H9 (cell line): ENCODE data around the gene LSS. TPM values are rescaled to one million over a fixed set of nuclear protein-coding genes. Genes with fewer than 3 reads are reported as not detected.

ENCODE experiments used
- DNase-seq: peaks from one replicate; pipeline ENCODE4 v3.0.0-alpha.2; 2017
- H2AFZ ChIP-seq: one replicate; pipeline ENCODE4 v1.6.1; 2013; ENCODE audit warnings: mild to moderate bottlenecking, low read length, control low read depth, moderate library complexity
- H2AK5ac ChIP-seq: 2 replicates; pipeline ENCODE4 v1.6.1; 2013; ENCODE audit warnings: low read length, control low read depth, mixed read lengths; ENCODE audit not compliant: insufficient read length
- H2BK120ac ChIP-seq: one replicate; pipeline ENCODE4 v1.6.1; 2013; ENCODE audit warnings: low read depth, mild to moderate bottlenecking, low read length, control low read depth, inconsistent platforms; ENCODE audit not compliant: poor library complexity, severe bottlenecking
- H2BK12ac ChIP-seq: 2 replicates; pipeline ENCODE4 v1.6.1; 2013; ENCODE audit warnings: low read length, control low read depth, mixed read lengths, low read depth; ENCODE audit not compliant: insufficient read length
- H2BK15ac ChIP-seq: 2 replicates; pipeline ENCODE4 v1.6.1; 2013; ENCODE audit warnings: low read depth, low read length, control low read depth
- H2BK20ac ChIP-seq: one replicate; pipeline ENCODE4 v1.6.1; 2013; ENCODE audit warnings: low read depth, mild to moderate bottlenecking, low read length, control low read depth, inconsistent platforms; ENCODE audit not compliant: poor library complexity, severe bottlenecking
- H2BK5ac ChIP-seq: 2 replicates; pipeline ENCODE4 v1.6.1; 2013; ENCODE audit warnings: low read length, control low read depth, mixed read lengths; ENCODE audit not compliant: insufficient read length
- H3K14ac ChIP-seq: 2 replicates; pipeline ENCODE4 v1.6.1; 2013; ENCODE audit warnings: low read length, control low read depth; ENCODE audit not compliant: insufficient read depth
- H3K18ac ChIP-seq: 2 replicates; pipeline ENCODE4 v1.6.1; 2013; ENCODE audit warnings: low read depth, mild to moderate bottlenecking, mixed read lengths, low read length, control low read depth; ENCODE audit not compliant: insufficient read length
- H3K23ac ChIP-seq: 2 replicates; pipeline ENCODE4 v1.6.1; 2013; ENCODE audit warnings: low read length, control low read depth, mixed read lengths, low read depth; ENCODE audit not compliant: insufficient read length
- H3K23me2 ChIP-seq: 2 replicates; pipeline ENCODE4 v1.6.1; 2013; ENCODE audit warnings: low read depth, mild to moderate bottlenecking, mixed read lengths, low read length, control low read depth; ENCODE audit not compliant: insufficient read length, poor library complexity, severe bottlenecking
- H3K27ac ChIP-seq: 2 replicates; pipeline ENCODE4 v1.5.1; 2013; ENCODE audit warnings: low read length, control low read depth, mixed read lengths, low read depth; ENCODE audit not compliant: insufficient read length
- H3K27me3 ChIP-seq: 2 replicates; pipeline ENCODE4 v1.6.1; 2013; ENCODE audit warnings: low read length, control low read depth, inconsistent platforms; ENCODE audit not compliant: insufficient read depth
- H3K4ac ChIP-seq: 2 replicates; pipeline ENCODE4 v1.6.1; 2013; ENCODE audit warnings: low read depth, mild to moderate bottlenecking, control low read depth, inconsistent platforms, low read length, moderate library complexity
- H3K4me1 ChIP-seq: 2 replicates; pipeline ENCODE4 v1.6.1; 2013; ENCODE audit warnings: low read length, control low read depth, inconsistent platforms; ENCODE audit not compliant: insufficient read depth
- H3K4me2 ChIP-seq: 2 replicates; pipeline ENCODE4 v1.6.1; 2013; ENCODE audit warnings: low read length, control low read depth, mixed read lengths; ENCODE audit not compliant: insufficient read length, insufficient read depth
- H3K56ac ChIP-seq: 2 replicates; pipeline ENCODE4 v1.6.1; 2013; ENCODE audit warnings: low read depth, mild to moderate bottlenecking, mixed read lengths, low read length, control low read depth; ENCODE audit not compliant: insufficient read length
- H3K79me1 ChIP-seq: 2 replicates; pipeline ENCODE4 v1.6.1; 2013; ENCODE audit warnings: low read depth, mild to moderate bottlenecking, moderate library complexity, low read length, control low read depth, inconsistent platforms; ENCODE audit not compliant: insufficient read depth, poor library complexity, severe bottlenecking
- H3K79me2 ChIP-seq: 2 replicates; pipeline ENCODE4 v1.6.1; 2013; ENCODE audit warnings: low read length, control low read depth, inconsistent platforms; ENCODE audit not compliant: insufficient read depth
- H3K9ac ChIP-seq: 2 replicates; pipeline ENCODE4 v1.6.1; 2013; ENCODE audit warnings: low read length, control low read depth, mixed read lengths; ENCODE audit not compliant: insufficient read length; ENCODE audit errors: extremely low read depth
- H3K9me3 ChIP-seq: one replicate; pipeline ENCODE4 v1.6.1; 2013; ENCODE audit warnings: low read depth, low read length, inconsistent platforms; ENCODE audit not compliant: control insufficient read depth
- H3T11ph ChIP-seq: one replicate; pipeline ENCODE4 v1.6.1; 2013; ENCODE audit warnings: mild to moderate bottlenecking, low read length, control low read depth, inconsistent platforms
- H4K20me1 ChIP-seq: one replicate; pipeline ENCODE4 v1.6.1; 2013; ENCODE audit not compliant: control insufficient read depth, insufficient read length, insufficient read depth
- H4K5ac ChIP-seq: 2 replicates; pipeline ENCODE4 v1.6.1; 2013; ENCODE audit warnings: low read depth, mild to moderate bottlenecking, mixed read lengths, low read length, control low read depth; ENCODE audit not compliant: insufficient read length
- H4K8ac ChIP-seq: replicated peaks from 2 replicates; pipeline ENCODE4 v1.6.1; 2013; ENCODE audit warnings: low read length, control low read depth, mixed read lengths, low read depth; ENCODE audit not compliant: insufficient read length
- H4K91ac ChIP-seq: 2 replicates; pipeline ENCODE4 v1.6.1; 2013; ENCODE audit warnings: low read depth, mild to moderate bottlenecking, moderate library complexity, mixed read lengths, low read length, control low read depth; ENCODE audit not compliant: insufficient read length
- H3K27ac Mint-ChIP-seq, 3 experiments: 2 replicates in 2 of 3; 3 replicates in 1 of 3; pipeline ENCODE4 v1.8.0; 2020 to 2021; ENCODE audit warnings: mixed read lengths in 3 of 3, mild to moderate bottlenecking in 1 of 3, moderate library complexity in 1 of 3
- H3K27me3 Mint-ChIP-seq: 2 replicates; pipeline ENCODE4 v1.8.0; 2021; ENCODE audit warnings: low read depth, mild to moderate bottlenecking, moderate library complexity, mixed read lengths
- H3K36me3 Mint-ChIP-seq, 3 experiments: 2 replicates in 2 of 3; 3 replicates in 1 of 3; pipeline ENCODE4 v1.8.0; 2020 to 2021; ENCODE audit warnings: low read depth in 3 of 3, mixed read lengths in 3 of 3; ENCODE audit not compliant: insufficient read depth in 1 of 3
- H3K4me1 Mint-ChIP-seq, 2 experiments: 2 replicates each; pipeline ENCODE4 v1.8.0; 2020; ENCODE audit warnings: mixed read lengths in 2 of 2
- H3K4me3 Mint-ChIP-seq, 2 experiments: 2 replicates in 1 of 2; 3 replicates in 1 of 2; pipeline ENCODE4 v1.8.0; 2020 to 2021; ENCODE audit warnings: mild to moderate bottlenecking in 2 of 2, mixed read lengths in 2 of 2, moderate library complexity in 1 of 2
- H3K9me3 Mint-ChIP-seq, 2 experiments: 2 replicates in 1 of 2; 3 replicates in 1 of 2; pipeline ENCODE4 v1.8.0; 2020; ENCODE audit warnings: mild to moderate bottlenecking in 2 of 2, mixed read lengths in 2 of 2, moderate library complexity in 1 of 2
- WGBS: extraction: QIAGEN DNeasy Blood & Tissue Kit; methylation state at CpG from one replicate; pipeline ENCODE4 v1.1.7; 2013; ENCODE audit warnings: missing lambda C conversion rate, low lambda C conversion rate, mixed read lengths; ENCODE audit not compliant: insufficient read length; ENCODE audit errors: extremely low coverage; 5-methylcytosine and 5-hydroxymethylcytosine counted together
- total RNA-seq: library from RNA; stranded (reverse); gene quantifications from 2 replicates; pipeline ENCODE4 v1.2.1, GENCODE V29; 2021
- TF ChIP-seq, protein P1 (sequence below): fragments of 200-600 bp; sonication (generic); conservative IDR thresholded peaks from 3 replicates; pipeline ENCODE4 v1.8.0; 2021; ENCODE audit warnings: antibody characterized with exemption, mild to moderate bottlenecking

Gene LSS
- total RNA-seq, 1 experiment from 2014 or later = 69.2 TPM

DNA sequence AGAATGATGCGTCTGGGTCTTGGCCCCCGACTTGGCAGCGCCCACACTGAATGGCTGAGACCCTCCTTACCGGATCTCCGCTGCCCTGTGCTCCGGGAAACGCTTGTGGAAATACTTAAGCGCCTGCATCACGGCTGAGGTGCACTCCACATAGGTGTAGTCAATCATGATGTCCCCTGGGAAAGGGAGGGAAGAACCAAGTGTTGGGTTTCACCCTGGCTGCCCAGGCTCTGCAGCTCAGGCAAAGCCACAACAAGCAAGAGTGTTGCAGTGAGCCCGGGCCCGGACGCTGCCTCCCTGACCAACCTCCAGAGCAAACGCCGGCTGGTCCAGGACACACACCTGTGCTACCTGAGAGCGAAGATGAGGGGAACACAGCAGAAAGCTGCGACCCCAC lies 22.8 kb downstream of the LSS start:
- Histone ChIP-seq H2BK15ac (no peak overlapping the region), H3K18ac (no peak overlapping the region), H2BK5ac (no peak overlapping the region), H2BK20ac (no peak overlapping the region), H3K79me2 (no peaks in the 10 kb centered on the region), H3T11ph (no peak overlapping the region), H2AFZ (no peak overlapping the region), H3K9me3 (no peaks in the 10 kb centered on the region), H4K20me1 (no peaks in the 10 kb centered on the region), H3K9ac (no peak overlapping the region), H4K91ac (no peak overlapping the region), H2BK120ac (no peak overlapping the region), H3K79me1 (no peaks in the 10 kb centered on the region), H3K23ac (no peak overlapping the region), H3K56ac (no peak overlapping the region), H4K5ac (no peak overlapping the region), H3K23me2 (no peaks in the 10 kb centered on the region), H3K14ac (no peak overlapping the region; the same call in 1 of the 2 replicates), H3K27me3 (no peaks in the 10 kb centered on the region), H3K4ac (no peak overlapping the region), H4K8ac (no peak overlapping the region), H2BK12ac (no peak overlapping the region), H3K27ac (no peak overlapping the region), H3K4me1 (no peaks in the 10 kb centered on the region), H2AK5ac (no peak overlapping the region), H3K4me2 (no peak overlapping the region)
- Mint-ChIP-seq H3K27ac (no peak overlapping the region; a peak in 1 of 7 replicates), H3K36me3 (peaks cover 34 to 66% (median 53%) of the 10 kb centered on the region in 3 experiments), H3K9me3 (no peaks in the 10 kb centered on the region), H3K4me1 (peaks cover 6 to 9% of the 10 kb centered on the region in 2 experiments; a peak in 3 of 4 replicates), H3K4me3 (no peak overlapping the region), H3K27me3 (no peaks in the 10 kb centered on the region)
- TF ChIP-seq, protein P1, sequence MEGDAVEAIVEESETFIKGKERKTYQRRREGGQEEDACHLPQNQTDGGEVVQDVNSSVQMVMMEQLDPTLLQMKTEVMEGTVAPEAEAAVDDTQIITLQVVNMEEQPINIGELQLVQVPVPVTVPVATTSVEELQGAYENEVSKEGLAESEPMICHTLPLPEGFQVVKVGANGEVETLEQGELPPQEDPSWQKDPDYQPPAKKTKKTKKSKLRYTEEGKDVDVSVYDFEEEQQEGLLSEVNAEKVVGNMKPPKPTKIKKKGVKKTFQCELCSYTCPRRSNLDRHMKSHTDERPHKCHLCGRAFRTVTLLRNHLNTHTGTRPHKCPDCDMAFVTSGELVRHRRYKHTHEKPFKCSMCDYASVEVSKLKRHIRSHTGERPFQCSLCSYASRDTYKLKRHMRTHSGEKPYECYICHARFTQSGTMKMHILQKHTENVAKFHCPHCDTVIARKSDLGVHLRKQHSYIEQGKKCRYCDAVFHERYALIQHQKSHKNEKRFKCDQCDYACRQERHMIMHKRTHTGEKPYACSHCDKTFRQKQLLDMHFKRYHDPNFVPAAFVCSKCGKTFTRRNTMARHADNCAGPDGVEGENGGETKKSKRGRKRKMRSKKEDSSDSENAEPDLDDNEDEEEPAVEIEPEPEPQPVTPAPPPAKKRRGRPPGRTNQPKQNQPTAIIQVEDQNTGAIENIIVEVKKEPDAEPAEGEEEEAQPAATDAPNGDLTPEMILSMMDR = no peak
- DNase-seq = no peak
- WGBS = no CpG with 5 or more reads among the region's 16 CpGs
